ENCODE measurements around the gene NELFE. TPM values are rescaled to one million over a fixed set of nuclear protein-coding genes. Genes with fewer than 3 reads are reported as not detected.
A peak's percentile ranks its signal among the peaks of the same experiment; 100 is the strongest.

Gene NELFE
- total RNA-seq, 4 donors from 2014 or later: 79.3 to 81.7 (median 81.1) TPM

DNA sequence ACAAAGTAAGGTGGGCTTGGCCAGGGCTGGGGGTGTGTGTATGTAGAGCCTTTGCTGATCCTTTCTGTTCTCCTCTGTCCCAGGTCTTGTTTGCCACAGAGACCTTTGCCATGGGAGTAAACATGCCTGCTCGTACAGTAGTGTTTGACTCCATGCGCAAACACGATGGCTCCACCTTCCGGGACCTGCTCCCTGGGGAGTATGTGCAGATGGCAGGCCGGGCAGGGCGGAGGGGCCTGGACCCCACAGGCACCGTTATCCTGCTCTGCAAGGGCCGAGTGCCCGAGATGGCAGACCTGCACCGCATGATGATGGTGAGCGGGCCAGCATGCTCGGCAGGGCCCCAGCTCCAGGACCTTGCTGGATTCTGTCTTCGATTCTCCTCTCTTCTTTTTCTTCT lies 6.9 kb upstream of the NELFE start:
- H3K36me3 ChIP-seq: peaks cover 43 to 100% (median 98%) of the 10 kb centered on the region in 4 donors
- no peak for TF ChIP-seq POLR2A (IDR thresholded peaks at IDR 0.05; ENCODE audit: low read depth)
- WGBS: 89% methylated on average over 13 of the region's 13 CpGs

DNA sequence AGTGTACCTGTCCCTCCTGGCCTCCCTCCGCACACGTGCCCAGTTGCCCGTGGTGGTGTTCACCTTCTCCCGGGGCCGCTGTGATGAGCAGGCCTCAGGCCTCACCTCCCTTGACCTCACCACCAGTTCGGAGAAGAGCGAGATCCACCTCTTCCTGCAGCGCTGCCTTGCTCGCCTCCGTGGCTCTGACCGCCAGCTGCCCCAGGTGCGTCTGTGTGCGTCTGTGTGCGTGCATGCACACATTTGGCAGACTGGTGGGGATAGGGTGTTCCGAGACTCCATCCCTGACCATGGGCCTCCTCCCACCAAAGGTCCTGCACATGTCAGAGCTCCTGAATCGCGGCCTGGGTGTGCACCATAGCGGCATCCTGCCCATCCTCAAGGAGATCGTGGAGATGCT lies 5.2 kb upstream of the NELFE start:
- DNase-seq (ENCODE audit: extremely low spot score): no peak
- peaks cover 43 to 93% (median 88%) of the 10 kb centered on the region in 4 donors for H3K36me3 ChIP-seq
- no peak overlapping the region for H3K27ac ChIP-seq (replicated peaks in 1 of 4)
- intact Hi-C loops (cut with DNase I): no loop called here
- H3K27me3 ChIP-seq: no peaks in the 10 kb centered on the region
- H3K4me1 ChIP-seq: peaks cover 10 to 19% (median 12%) of the 10 kb centered on the region in 4 donors
- 95% methylated on average over 14 of the region's 19 CpGs for WGBS
- no peak for TF ChIP-seq POLR2A (IDR thresholded peaks at IDR 0.05; ENCODE audit: low read depth)
- TF ChIP-seq EP300 (IDR thresholded peaks at IDR 0.05): no peak
- TF ChIP-seq, protein P1, sequence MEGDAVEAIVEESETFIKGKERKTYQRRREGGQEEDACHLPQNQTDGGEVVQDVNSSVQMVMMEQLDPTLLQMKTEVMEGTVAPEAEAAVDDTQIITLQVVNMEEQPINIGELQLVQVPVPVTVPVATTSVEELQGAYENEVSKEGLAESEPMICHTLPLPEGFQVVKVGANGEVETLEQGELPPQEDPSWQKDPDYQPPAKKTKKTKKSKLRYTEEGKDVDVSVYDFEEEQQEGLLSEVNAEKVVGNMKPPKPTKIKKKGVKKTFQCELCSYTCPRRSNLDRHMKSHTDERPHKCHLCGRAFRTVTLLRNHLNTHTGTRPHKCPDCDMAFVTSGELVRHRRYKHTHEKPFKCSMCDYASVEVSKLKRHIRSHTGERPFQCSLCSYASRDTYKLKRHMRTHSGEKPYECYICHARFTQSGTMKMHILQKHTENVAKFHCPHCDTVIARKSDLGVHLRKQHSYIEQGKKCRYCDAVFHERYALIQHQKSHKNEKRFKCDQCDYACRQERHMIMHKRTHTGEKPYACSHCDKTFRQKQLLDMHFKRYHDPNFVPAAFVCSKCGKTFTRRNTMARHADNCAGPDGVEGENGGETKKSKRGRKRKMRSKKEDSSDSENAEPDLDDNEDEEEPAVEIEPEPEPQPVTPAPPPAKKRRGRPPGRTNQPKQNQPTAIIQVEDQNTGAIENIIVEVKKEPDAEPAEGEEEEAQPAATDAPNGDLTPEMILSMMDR (IDR thresholded peaks at IDR 0.05): no peak
- TF ChIP-seq POLR2AphosphoS5 (IDR thresholded peaks at IDR 0.05): no peak
- no peaks in the 10 kb centered on the region for H3K9me3 ChIP-seq
- no peak overlapping the region for H3K4me3 ChIP-seq

More for the DNA sequence above, 6.9 kb upstream of the NELFE start:
- intact Hi-C loops (cut with DNase I): no loop called here
- peaks cover 4 to 18% (median 11%) of the 10 kb centered on the region in 4 donors for H3K4me1 ChIP-seq
- no peaks in the 10 kb centered on the region for H3K27me3 ChIP-seq
- no peaks in the 10 kb centered on the region for H3K9me3 ChIP-seq
- no peak overlapping the region for H3K27ac ChIP-seq (replicated peaks in 1 of 4)
- DNase-seq (ENCODE audit: extremely low spot score): no peak
- no peak overlapping the region for H3K4me3 ChIP-seq

DNA sequence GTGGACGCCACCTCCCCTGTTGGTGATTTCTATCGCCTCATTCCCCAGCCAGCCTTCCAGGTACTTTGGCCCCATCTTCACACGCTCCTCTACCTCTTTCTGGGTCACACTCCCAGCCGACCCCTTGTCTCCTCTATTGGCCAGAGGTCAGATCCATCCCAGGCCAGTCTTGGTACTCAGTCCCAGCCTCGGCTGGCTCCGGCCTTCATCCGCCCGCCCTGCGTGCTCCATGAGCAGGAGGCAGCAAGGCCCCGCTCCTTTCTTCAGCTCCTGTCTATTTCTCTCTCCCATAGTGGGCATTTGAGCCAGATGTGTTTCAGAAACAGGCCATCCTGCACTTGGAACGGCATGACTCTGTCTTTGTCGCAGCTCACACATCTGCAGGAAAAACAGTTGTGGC lies 2.8 kb upstream of the NELFE start:
- no peak for TF ChIP-seq POLR2A (IDR thresholded peaks at IDR 0.05; ENCODE audit: low read depth)
- TF ChIP-seq, protein P1 (IDR thresholded peaks at IDR 0.05): no peak
- TF ChIP-seq POLR2AphosphoS5 (IDR thresholded peaks at IDR 0.05): no peak
- TF ChIP-seq EP300 (IDR thresholded peaks at IDR 0.05): no peak
- H3K36me3 ChIP-seq: peaks cover 42 to 76% (median 70%) of the 10 kb centered on the region in 4 donors
- 92% methylated on average over 12 of the region's 12 CpGs for WGBS

DNA sequence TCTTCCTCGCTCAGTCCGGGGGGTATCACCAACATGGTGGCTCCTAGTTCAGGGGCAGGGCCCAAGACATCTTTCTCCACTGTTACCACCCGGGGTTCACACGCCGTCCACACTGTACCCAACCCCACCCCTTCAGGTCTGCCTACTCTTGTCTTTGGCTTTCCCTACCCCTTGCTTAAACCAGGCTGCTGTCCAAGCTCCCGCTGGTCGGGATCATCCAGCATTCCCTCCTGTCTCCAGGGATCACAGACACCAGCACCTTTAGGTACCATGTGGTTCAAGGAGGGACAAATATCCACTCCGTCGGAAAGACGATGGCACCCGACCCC lies 395 bp downstream of the NELFE start:
- Histone ChIP-seq H3K36me3 (peaks cover 53 to 76% (median 69%) of the 10 kb centered on the region in 4 donors), H3K9me3 (no peaks in the 10 kb centered on the region), H3K4me1 (peaks cover 20 to 40% (median 28%) of the 10 kb centered on the region in 4 donors), H3K27ac (replicated peaks in 1 of 4) (peak overlapping the region; percentile 83 to 89 (median 86)), H3K27me3 (no peaks in the 10 kb centered on the region), H3K4me3 (peak overlapping the region; percentile 70 to 96 (median 84))
- DNase-seq (ENCODE audit: extremely low spot score): no peak
- WGBS: 12% methylated on average over 11 of the region's 11 CpGs
- intact Hi-C loops (cut with DNase I): no loop called here
- no peak for TF ChIP-seq POLR2A (IDR thresholded peaks at IDR 0.05; ENCODE audit: low read depth)
- TF ChIP-seq, protein P1 (IDR thresholded peaks at IDR 0.05): no peak
- TF ChIP-seq POLR2AphosphoS5 (IDR thresholded peaks at IDR 0.05): no peak
- no peak for TF ChIP-seq EP300 (IDR thresholded peaks at IDR 0.05)

More for the DNA sequence above, 2.8 kb upstream of the NELFE start:
- Histone ChIP-seq H3K4me3 (no peak overlapping the region), H3K27ac (replicated peaks in 1 of 4) (no peak overlapping the region), H3K9me3 (no peaks in the 10 kb centered on the region), H3K4me1 (peaks cover 20 to 38% (median 28%) of the 10 kb centered on the region in 4 donors), H3K27me3 (no peaks in the 10 kb centered on the region)
- intact Hi-C loops (cut with DNase I): no loop called here
- DNase-seq (ENCODE audit: extremely low spot score): no peak

DNA sequence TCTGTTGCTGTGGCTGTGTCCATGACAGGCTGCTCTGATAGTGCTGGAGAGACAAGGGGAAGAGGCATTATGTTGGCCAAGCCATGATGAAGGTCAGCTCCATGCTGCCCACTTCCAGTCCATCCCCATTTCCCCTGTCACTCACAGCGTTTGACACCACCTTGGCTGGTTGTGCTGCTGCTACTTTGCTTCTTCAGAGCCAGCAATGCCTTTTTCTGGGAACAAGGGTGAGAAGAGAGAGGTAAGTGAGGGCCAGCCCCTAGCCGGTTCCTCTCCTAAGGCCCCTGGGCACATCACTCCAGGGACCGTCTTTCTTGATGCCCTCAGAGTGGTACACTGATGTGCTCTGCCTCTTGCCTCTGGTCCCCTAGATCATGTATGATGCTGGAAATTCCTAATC lies 2.0 kb downstream of the NELFE start:
- H3K36me3 ChIP-seq: peaks cover 45 to 75% (median 68%) of the 10 kb centered on the region in 4 donors
- intact Hi-C loops (cut with DNase I): no loop called here
- WGBS: 96% methylated on average over 3 of the region's 3 CpGs

More for the DNA sequence above, 2.0 kb downstream of the NELFE start:
- Histone ChIP-seq H3K4me1 (peaks cover 20 to 46% (median 34%) of the 10 kb centered on the region in 4 donors), H3K27ac (replicated peaks in 1 of 4) (no peak overlapping the region), H3K4me3 (no peak overlapping the region), H3K9me3 (no peaks in the 10 kb centered on the region), H3K27me3 (no peaks in the 10 kb centered on the region)
- TF ChIP-seq POLR2AphosphoS5 (IDR thresholded peaks at IDR 0.05) (no peak), POLR2A (IDR thresholded peaks at IDR 0.05; ENCODE audit: low read depth) (no peak), EP300 (IDR thresholded peaks at IDR 0.05) (no peak)
- TF ChIP-seq, protein P1 (IDR thresholded peaks at IDR 0.05): no peak
- DNase-seq (ENCODE audit: extremely low spot score): no peak

Data from esophagus muscularis mucosa (tissue), 4 donors.